ENCODE data around the gene COL26A1.
"Not testable (repeated sequence)": the region's sequence is repeated elsewhere in the genome, so short reads cannot be mapped to it uniquely, and the experiment has no call there.

The COL26A1 gene

GRCh38 chr7:101362334-101363195 lies at the start of gene COL26A1:
COL26A1 (plus strand) TSS chr7:101362875; CDS start chr7:101363033, 158 bp downstream.
- in situ Hi-C loops (cut with HindIII; ENCODE audit: low pct_unique_long_range_greater_than_20kb, low sequenced_read_pairs) = no loop called here
- DNase-seq (ENCODE audit: low read depth in 1 of 2, low spot score in 1 of 2) = peak; percentile 13 to 60
- TF ChIP-seq JUND (IDR thresholded peaks at IDR 0.05; ENCODE audit: low read depth) = no peak

DNA sequence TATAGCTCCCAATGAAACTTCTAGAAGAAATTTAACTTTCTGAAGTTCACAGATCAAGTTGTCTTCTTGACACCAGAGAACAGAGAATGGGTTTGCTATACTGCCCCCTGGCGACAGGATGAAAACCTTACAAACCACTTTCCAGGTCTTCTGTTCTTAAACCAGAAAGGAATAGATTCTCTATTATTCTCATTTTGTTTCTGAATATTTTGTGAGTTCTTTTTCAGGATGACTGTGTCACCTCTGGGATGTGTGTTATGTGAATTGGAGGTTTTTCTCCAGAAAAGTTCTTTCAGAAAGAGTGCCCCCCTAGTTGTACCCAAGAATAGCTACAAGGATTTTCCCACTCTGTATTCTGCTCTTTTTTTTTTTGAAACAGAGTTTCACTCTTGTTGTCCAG lies 47.3 kb upstream of the COL26A1 start:
- no peak for TF ChIP-seq JUND (IDR thresholded peaks at IDR 0.05; ENCODE audit: low read depth)
- DNase-seq (ENCODE audit: low read depth in 1 of 2, low spot score in 1 of 2) = peak; percentile 15 to 67
- in situ Hi-C loops (cut with HindIII; ENCODE audit: low pct_unique_long_range_greater_than_20kb, low sequenced_read_pairs) = no loop called here

DNA sequence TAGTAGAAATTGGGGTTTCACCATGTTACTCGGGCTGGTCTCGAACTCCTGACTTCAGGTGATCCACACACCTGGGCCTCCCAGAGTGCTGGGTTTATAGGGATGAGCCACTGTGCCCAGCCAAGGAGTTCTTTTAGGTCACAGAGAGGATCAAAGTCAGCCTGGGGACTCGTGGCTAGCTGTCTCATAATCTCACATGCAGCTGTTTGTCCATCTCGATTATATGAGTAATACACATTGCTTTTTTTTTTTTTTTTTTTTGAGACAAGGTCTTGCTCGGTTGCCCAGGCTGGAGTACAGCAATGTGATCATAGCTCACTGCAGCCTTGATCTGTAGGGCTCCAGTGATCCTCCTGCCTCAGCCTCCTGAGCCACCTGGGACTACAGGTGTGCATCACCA lies 43.3 kb upstream of the COL26A1 start:
- TF ChIP-seq JUND (IDR thresholded peaks at IDR 0.05; ENCODE audit: low read depth) = no peak
- in situ Hi-C loops (cut with HindIII; ENCODE audit: low pct_unique_long_range_greater_than_20kb, low sequenced_read_pairs) = no loop called here
- DNase-seq (ENCODE audit: low read depth in 1 of 2, low spot score in 1 of 2) = no peak

DNA sequence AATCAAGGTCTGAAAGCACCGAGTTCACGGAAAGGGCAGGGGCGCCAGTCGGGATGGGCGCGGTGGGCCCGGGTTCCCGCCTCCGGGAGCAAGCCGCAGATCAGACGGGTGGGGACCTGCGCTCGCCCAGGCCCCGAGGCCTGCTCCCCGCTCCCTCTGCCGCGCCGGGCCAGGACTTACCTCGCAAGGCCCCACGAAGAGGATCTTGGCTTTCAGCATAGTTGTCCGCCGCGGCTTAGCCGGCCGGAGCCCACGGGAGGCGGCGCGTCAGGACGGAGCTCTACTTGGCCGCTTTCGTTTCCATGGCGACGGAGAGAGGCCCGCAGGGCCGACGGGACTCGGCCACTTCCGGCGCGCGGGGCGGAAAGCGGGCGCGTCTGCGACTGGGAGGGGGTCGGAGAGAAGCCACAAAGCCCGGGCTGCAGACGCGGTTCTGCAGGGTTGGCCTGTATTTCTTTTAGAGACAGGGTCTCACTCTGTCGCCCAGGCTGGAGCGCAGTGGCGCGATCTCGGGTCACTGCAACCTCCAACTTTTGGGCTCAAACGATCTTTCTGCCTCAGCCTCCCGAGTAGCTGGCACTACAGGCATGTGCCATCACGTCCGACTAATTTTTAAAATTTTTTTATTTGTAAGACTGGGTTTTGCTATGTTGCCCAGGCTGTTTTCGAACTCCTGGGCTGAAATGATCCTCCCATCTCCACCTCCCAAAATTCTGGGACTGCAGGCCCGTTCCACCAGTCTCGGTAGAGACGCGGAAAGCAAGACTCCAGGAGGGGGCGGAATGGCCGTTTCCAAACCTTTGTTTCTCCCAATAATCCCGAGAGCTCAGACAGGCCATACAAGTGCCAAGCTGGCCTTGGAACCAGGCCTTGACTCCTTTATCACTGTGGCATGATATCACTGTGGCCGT lies 40.9 kb upstream of the COL26A1 start, which contains the start of gene IFT22:
TSS of gene IFT22 (minus strand) at position 322 of the 911 bp plus-strand sequence. CDS start at position 219, 103 bp downstream.
- TF ChIP-seq JUND (IDR thresholded peaks at IDR 0.05; ENCODE audit: low read depth) = no peak

GRCh38 chr7:101328159-101328558 lies 34.5 kb upstream of the COL26A1 start:
- in situ Hi-C loops (cut with HindIII; ENCODE audit: low pct_unique_long_range_greater_than_20kb, low sequenced_read_pairs) = no loop called here
- DNase-seq (ENCODE audit: low read depth in 1 of 2, low spot score in 1 of 2) = no peak
- no peak for TF ChIP-seq JUND (IDR thresholded peaks at IDR 0.05; ENCODE audit: low read depth)

More for the DNA sequence above, 40.9 kb upstream of the COL26A1 start, which contains the start of gene IFT22:
- in situ Hi-C loops (cut with HindIII; ENCODE audit: low pct_unique_long_range_greater_than_20kb, low sequenced_read_pairs) = no loop called here
- DNase-seq (ENCODE audit: low read depth in 1 of 2, low spot score in 1 of 2) = peak; percentile 79 to 89

DNA sequence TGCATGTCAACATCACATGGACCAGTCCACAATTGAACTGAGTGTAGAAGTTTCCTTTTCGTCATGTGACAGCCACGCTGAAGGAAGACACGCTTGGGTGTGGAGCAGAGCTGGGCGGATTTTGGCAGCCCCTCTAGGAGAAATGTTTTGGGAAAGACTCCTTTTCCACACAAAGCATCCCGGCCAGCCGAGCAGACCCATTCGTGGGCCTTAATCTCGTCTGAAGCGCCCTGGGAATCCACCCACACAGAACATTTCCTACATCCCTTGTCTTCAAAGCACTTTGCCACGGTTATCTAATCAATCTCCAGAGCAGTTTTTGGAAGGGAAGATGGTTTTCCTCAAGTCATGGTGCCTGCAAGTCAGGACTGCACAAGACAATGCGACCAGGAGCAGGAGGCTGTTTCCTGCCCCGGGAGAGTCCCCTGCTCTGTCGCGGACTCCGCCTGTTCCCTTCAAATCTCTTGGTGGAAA lies 32.6 kb upstream of the COL26A1 start:
- TF ChIP-seq JUND (IDR thresholded peaks at IDR 0.05; ENCODE audit: low read depth) = no peak
- in situ Hi-C loops (cut with HindIII; ENCODE audit: low pct_unique_long_range_greater_than_20kb, low sequenced_read_pairs) = no loop called here
- no peak for DNase-seq (ENCODE audit: low read depth in 1 of 2, low spot score in 1 of 2)

GRCh38 chr7:101332026-101332425 lies 30.6 kb upstream of the COL26A1 start:
- no peak for TF ChIP-seq JUND (IDR thresholded peaks at IDR 0.05; ENCODE audit: low read depth)
- in situ Hi-C loops (cut with HindIII; ENCODE audit: low pct_unique_long_range_greater_than_20kb, low sequenced_read_pairs) = no loop called here
- DNase-seq (ENCODE audit: low read depth in 1 of 2, low spot score in 1 of 2) = no peak

GRCh38 chr7:101333912-101334311 lies 28.8 kb upstream of the COL26A1 start:
- in situ Hi-C loops (cut with HindIII; ENCODE audit: low pct_unique_long_range_greater_than_20kb, low sequenced_read_pairs) = no loop called here
- TF ChIP-seq JUND (IDR thresholded peaks at IDR 0.05; ENCODE audit: low read depth) = no peak
- DNase-seq (ENCODE audit: low read depth in 1 of 2, low spot score in 1 of 2) = no peak

DNA sequence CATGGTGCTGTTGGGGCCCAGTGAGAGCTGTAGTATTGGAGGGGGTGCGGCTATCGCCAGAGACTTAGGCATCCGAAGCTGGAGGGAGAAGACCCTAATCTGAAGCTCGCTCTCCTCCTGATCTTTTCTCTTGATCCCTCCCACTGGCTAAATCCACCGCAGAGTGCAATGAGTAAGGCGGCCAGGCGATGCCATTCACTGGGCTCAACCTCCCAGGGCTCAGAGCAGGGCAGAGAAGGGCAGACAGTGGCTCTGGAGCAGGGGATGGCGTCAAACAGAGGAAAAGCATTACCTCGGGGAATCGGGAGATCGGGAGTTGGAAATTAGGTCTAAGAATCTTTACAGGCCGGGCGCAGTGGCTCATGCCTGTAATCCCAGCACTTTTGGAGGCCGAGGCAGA lies 22.3 kb upstream of the COL26A1 start:
- no peak for DNase-seq (ENCODE audit: low read depth in 1 of 2, low spot score in 1 of 2)
- in situ Hi-C loops (cut with HindIII; ENCODE audit: low pct_unique_long_range_greater_than_20kb, low sequenced_read_pairs) = no loop called here
- TF ChIP-seq JUND (IDR thresholded peaks at IDR 0.05; ENCODE audit: low read depth) = no peak

DNA sequence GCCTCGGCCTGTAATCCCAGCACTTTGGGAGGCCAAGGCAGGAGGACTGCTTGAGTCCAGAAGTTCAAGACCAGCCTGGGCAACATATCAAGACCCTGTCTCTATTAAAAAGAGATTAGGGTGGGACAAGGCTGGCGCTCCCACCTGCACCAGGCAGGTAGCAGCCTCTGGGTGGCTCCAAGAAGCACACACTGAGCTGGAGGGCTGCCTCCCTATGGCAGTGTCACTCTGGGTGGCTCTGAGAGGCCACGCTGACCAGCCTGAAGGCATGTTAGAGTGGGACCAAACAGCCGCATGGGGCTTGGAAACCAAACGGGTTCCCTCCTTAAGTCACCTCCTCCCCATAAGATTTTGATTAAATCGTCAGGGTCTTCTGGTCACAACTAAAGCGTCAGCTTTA lies 19.8 kb upstream of the COL26A1 start:
- DNase-seq (ENCODE audit: low read depth in 1 of 2, low spot score in 1 of 2) = no peak
- TF ChIP-seq JUND (IDR thresholded peaks at IDR 0.05; ENCODE audit: low read depth) = no peak
- in situ Hi-C loops (cut with HindIII; ENCODE audit: low pct_unique_long_range_greater_than_20kb, low sequenced_read_pairs) = no loop called here

GRCh38 chr7:101347477-101347876 lies 15.2 kb upstream of the COL26A1 start:
- in situ Hi-C loops (cut with HindIII; ENCODE audit: low pct_unique_long_range_greater_than_20kb, low sequenced_read_pairs) = no loop called here
- TF ChIP-seq JUND (IDR thresholded peaks at IDR 0.05; ENCODE audit: low read depth) = no peak
- DNase-seq (ENCODE audit: low read depth in 1 of 2, low spot score in 1 of 2) = no peak

- in situ Hi-C loops (cut with HindIII; ENCODE audit: low pct_unique_long_range_greater_than_20kb, low sequenced_read_pairs); DNase-seq (ENCODE audit: low read depth in 1 of 2, low spot score in 1 of 2): not testable (repeated sequence)
Observed at GRCh38 chr7:101348456-101349067, 14.1 kb upstream of the COL26A1 start.

GRCh38 chr7:101349300-101349699 lies 13.4 kb upstream of the COL26A1 start:
- DNase-seq (ENCODE audit: low read depth in 1 of 2, low spot score in 1 of 2); in situ Hi-C loops (cut with HindIII; ENCODE audit: low pct_unique_long_range_greater_than_20kb, low sequenced_read_pairs): not testable (repeated sequence)

Data from T47D (cell line).